Measurements from ENCODE around the gene EPB41L3. TPM values are rescaled to one million over a fixed set of nuclear protein-coding genes. Genes with fewer than 3 reads are reported as not detected.

EPB41L3 gene
- total and polyA plus RNA-seq, 4 donors: 6.5 to 116 (median 43.7) TPM

GRCh38 chr18:5521000-5521399 lies 22.8 kb downstream of the EPB41L3 start:
- Histone ChIP-seq H3K36me3 (ENCODE audit: control insufficient read depth in 1 of 2, insufficient read depth in 2 of 2, low read length in 1 of 2) (no peaks in the 10 kb centered on the region), H3K27me3 (ENCODE audit: control insufficient read depth in 1 of 2, insufficient read depth in 2 of 2, low read length in 1 of 2) (no peaks in the 10 kb centered on the region), H3K4me3 (ENCODE audit: low read length in 2 of 2) (no peak overlapping the region), H3K27ac (ENCODE audit: low read depth in 1 of 2, low read length in 2 of 2) (no peak overlapping the region), H3K4me1 (ENCODE audit: control insufficient read depth in 1 of 2, insufficient read depth in 2 of 2, low read length in 2 of 2) (no peaks in the 10 kb centered on the region), H3K9me3 (ENCODE audit: control insufficient read depth, low read length) (no peaks in the 10 kb centered on the region)
- no peak for ATAC-seq (ENCODE audit: low FRiP score)
- 94 to 96% methylated on average over 2 of the region's 2 CpGs for WGBS, 2 donors
- intact Hi-C loops (cut with DNase I): no loop called here
- no peak for DNase-seq

DNA sequence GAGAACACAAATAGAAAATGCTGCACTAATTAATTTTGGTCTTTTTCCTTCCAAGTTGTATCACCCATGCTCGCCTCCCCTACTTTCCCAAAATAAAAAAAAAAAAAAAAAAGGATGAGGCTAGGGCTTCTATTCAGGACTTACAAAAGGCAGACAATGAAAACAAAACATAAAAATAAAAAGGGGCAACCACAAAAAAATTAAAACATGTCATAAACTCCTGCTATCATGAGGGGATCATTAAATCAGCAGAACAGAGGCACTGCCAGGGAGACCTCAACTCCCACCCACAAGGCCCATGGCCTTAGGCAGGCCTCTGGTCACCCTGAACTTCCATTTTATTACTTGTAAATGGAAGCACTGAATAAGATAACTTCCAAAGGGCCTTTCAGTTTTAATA lies 23.3 kb downstream of the EPB41L3 start:
- 75 to 77% methylated on average over 1 of the region's 1 CpG for WGBS, 2 donors
- no peak for DNase-seq
- no peak overlapping the region for H3K4me3 ChIP-seq (ENCODE audit: low read length in 2 of 2)
- H3K27ac ChIP-seq (ENCODE audit: low read depth in 1 of 2, low read length in 2 of 2): no peak overlapping the region
- H3K27me3 ChIP-seq (ENCODE audit: control insufficient read depth in 1 of 2, insufficient read depth in 2 of 2, low read length in 1 of 2): no peaks in the 10 kb centered on the region
- no peak for ATAC-seq (ENCODE audit: low FRiP score)
- H3K36me3 ChIP-seq (ENCODE audit: control insufficient read depth in 1 of 2, insufficient read depth in 2 of 2, low read length in 1 of 2): no peaks in the 10 kb centered on the region
- no peaks in the 10 kb centered on the region for H3K4me1 ChIP-seq (ENCODE audit: control insufficient read depth in 1 of 2, insufficient read depth in 2 of 2, low read length in 2 of 2)
- H3K9me3 ChIP-seq (ENCODE audit: control insufficient read depth, low read length): no peaks in the 10 kb centered on the region
- intact Hi-C loops (cut with DNase I): no loop called here

DNA sequence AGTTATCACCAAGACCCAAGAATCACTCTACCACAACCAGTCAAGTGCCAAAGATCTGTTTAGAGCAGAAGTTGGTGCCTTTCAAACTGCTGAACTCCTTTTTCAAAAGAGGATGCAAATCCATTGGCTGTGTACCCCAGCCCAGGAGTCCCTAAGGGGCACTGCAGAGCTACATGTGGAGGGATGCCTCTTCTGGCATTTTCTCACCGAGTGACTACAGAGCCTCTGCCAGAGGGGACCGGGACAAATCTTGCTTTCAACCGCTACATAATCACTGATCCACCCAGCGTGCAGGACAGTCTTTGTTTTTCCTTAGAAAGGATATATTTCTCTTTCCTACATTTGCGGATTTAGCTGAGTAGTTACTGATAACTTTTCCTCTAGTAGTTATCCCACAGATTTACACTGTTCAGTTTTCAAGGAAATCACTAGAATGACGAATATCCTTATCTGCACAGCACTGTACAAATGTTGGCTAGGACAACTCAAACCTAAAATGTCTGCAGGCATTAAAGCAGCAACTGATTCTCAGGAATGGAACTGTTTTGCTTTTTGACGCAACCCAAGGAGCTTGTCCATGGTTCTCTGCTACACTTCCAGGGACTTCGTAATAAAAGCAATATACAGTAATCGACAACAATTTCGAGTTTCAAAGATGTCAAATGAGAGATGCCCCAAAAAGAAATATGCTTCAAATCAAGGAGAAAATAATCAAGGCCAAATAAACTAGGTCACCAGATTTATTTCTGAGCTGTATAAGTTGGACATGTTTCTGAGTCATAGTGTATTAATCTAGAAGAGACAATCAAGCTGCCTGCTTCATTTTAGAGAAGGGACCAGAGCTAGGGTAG lies 24.1 kb downstream of the EPB41L3 start:
- no peak for DNase-seq
- H3K36me3 ChIP-seq (ENCODE audit: control insufficient read depth in 1 of 2, insufficient read depth in 2 of 2, low read length in 1 of 2): no peaks in the 10 kb centered on the region
- H3K27me3 ChIP-seq (ENCODE audit: control insufficient read depth in 1 of 2, insufficient read depth in 2 of 2, low read length in 1 of 2): no peaks in the 10 kb centered on the region
- no peaks in the 10 kb centered on the region for H3K4me1 ChIP-seq (ENCODE audit: control insufficient read depth in 1 of 2, insufficient read depth in 2 of 2, low read length in 2 of 2)
- peak; percentile 8 for ATAC-seq (ENCODE audit: low FRiP score)
- intact Hi-C loops (cut with DNase I): no loop called here
- H3K9me3 ChIP-seq (ENCODE audit: control insufficient read depth, low read length): no peaks in the 10 kb centered on the region
- WGBS, 2 donors: 16 to 17% methylated on average over 10 of the region's 10 CpGs
- no peak overlapping the region for H3K27ac ChIP-seq (ENCODE audit: low read depth in 1 of 2, low read length in 2 of 2)
- no peak overlapping the region for H3K4me3 ChIP-seq (ENCODE audit: low read length in 2 of 2)

- intact Hi-C loops (cut with DNase I): no loop called here
- DNase-seq (no peak), ATAC-seq (ENCODE audit: low FRiP score) (peak; percentile 33)
- no peak overlapping the region for H3K4me3 ChIP-seq (ENCODE audit: low read length in 2 of 2)
- no peaks in the 10 kb centered on the region for H3K4me1 ChIP-seq (ENCODE audit: control insufficient read depth in 1 of 2, insufficient read depth in 2 of 2, low read length in 2 of 2)
- no peaks in the 10 kb centered on the region for H3K27me3 ChIP-seq (ENCODE audit: control insufficient read depth in 1 of 2, insufficient read depth in 2 of 2, low read length in 1 of 2)
- H3K9me3 ChIP-seq (ENCODE audit: control insufficient read depth, low read length): no peaks in the 10 kb centered on the region
- no peaks in the 10 kb centered on the region for H3K36me3 ChIP-seq (ENCODE audit: control insufficient read depth in 1 of 2, insufficient read depth in 2 of 2, low read length in 1 of 2)
- H3K27ac ChIP-seq (ENCODE audit: low read depth in 1 of 2, low read length in 2 of 2): no peak overlapping the region
- 49 to 58% methylated on average over 13 of the region's 13 CpGs for WGBS, 2 donors
Observed at GRCh38 chr18:5518899-5519371, 24.9 kb downstream of the EPB41L3 start.

- H3K4me1 ChIP-seq (ENCODE audit: control insufficient read depth in 1 of 2, insufficient read depth in 2 of 2, low read length in 2 of 2): no peaks in the 10 kb centered on the region
- ATAC-seq (ENCODE audit: low FRiP score) (no peak), DNase-seq (no peak)
- H3K27me3 ChIP-seq (ENCODE audit: control insufficient read depth in 1 of 2, insufficient read depth in 2 of 2, low read length in 1 of 2): no peaks in the 10 kb centered on the region
- WGBS, 2 donors: 85 to 86% methylated on average over 10 of the region's 10 CpGs
- no peak overlapping the region for H3K27ac ChIP-seq (ENCODE audit: low read depth in 1 of 2, low read length in 2 of 2)
- intact Hi-C loops (cut with DNase I): no loop called here
- no peaks in the 10 kb centered on the region for H3K36me3 ChIP-seq (ENCODE audit: control insufficient read depth in 1 of 2, insufficient read depth in 2 of 2, low read length in 1 of 2)
- H3K9me3 ChIP-seq (ENCODE audit: control insufficient read depth, low read length): no peaks in the 10 kb centered on the region
- no peak overlapping the region for H3K4me3 ChIP-seq (ENCODE audit: low read length in 2 of 2)
Observed at GRCh38 chr18:5518179-5518770, 25.5 kb downstream of the EPB41L3 start.

GRCh38 chr18:5516841-5517240 lies 27.0 kb downstream of the EPB41L3 start:
- no peaks in the 10 kb centered on the region for H3K9me3 ChIP-seq (ENCODE audit: control insufficient read depth, low read length)
- H3K27me3 ChIP-seq (ENCODE audit: control insufficient read depth in 1 of 2, insufficient read depth in 2 of 2, low read length in 1 of 2): no peaks in the 10 kb centered on the region
- no peak overlapping the region for H3K4me3 ChIP-seq (ENCODE audit: low read length in 2 of 2)
- ATAC-seq (ENCODE audit: low FRiP score) (no peak), DNase-seq (no peak)
- no peak overlapping the region for H3K27ac ChIP-seq (ENCODE audit: low read depth in 1 of 2, low read length in 2 of 2)
- intact Hi-C loops (cut with DNase I): no loop called here
- no peaks in the 10 kb centered on the region for H3K4me1 ChIP-seq (ENCODE audit: control insufficient read depth in 1 of 2, insufficient read depth in 2 of 2, low read length in 2 of 2)
- 71 to 77% methylated on average over 6 of the region's 6 CpGs for WGBS, 2 donors
- no peaks in the 10 kb centered on the region for H3K36me3 ChIP-seq (ENCODE audit: control insufficient read depth in 1 of 2, insufficient read depth in 2 of 2, low read length in 1 of 2)

- ATAC-seq (ENCODE audit: low FRiP score) (no peak), DNase-seq (no peak)
- Histone ChIP-seq H3K4me1 (ENCODE audit: control insufficient read depth in 1 of 2, insufficient read depth in 2 of 2, low read length in 2 of 2) (no peaks in the 10 kb centered on the region), H3K9me3 (ENCODE audit: control insufficient read depth, low read length) (no peaks in the 10 kb centered on the region), H3K27ac (ENCODE audit: low read depth in 1 of 2, low read length in 2 of 2) (no peak overlapping the region), H3K27me3 (ENCODE audit: control insufficient read depth in 1 of 2, insufficient read depth in 2 of 2, low read length in 1 of 2) (no peaks in the 10 kb centered on the region), H3K36me3 (ENCODE audit: control insufficient read depth in 1 of 2, insufficient read depth in 2 of 2, low read length in 1 of 2) (no peaks in the 10 kb centered on the region), H3K4me3 (ENCODE audit: low read length in 2 of 2) (no peak overlapping the region)
- 22 to 33% methylated on average over 3 of the region's 3 CpGs for WGBS, 2 donors
- intact Hi-C loops (cut with DNase I): no loop called here
Observed at GRCh38 chr18:5515011-5515784, 28.6 kb downstream of the EPB41L3 start.

DNA sequence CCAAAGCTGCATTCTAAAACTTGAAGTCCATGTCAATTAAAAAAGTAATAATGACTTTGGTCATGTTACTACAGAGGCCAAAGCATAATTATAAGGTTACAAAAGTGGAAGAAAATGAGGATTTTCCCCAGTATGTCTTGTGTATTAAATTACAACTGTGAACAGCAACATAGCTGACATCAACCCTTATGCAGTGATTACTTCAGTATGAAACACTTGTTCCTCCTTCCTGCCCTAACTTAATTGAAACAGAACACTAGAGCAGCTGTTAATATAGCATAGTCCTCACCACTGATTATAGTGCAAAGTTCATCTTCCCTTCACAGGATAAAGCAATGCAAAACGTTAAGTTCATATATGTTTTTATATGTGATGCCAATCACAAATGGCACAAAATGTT lies 29.9 kb downstream of the EPB41L3 start:
- no peak for ATAC-seq (ENCODE audit: low FRiP score)
- DNase-seq: no peak
- Histone ChIP-seq H3K27me3 (ENCODE audit: control insufficient read depth in 1 of 2, insufficient read depth in 2 of 2, low read length in 1 of 2) (no peaks in the 10 kb centered on the region), H3K9me3 (ENCODE audit: control insufficient read depth, low read length) (no peaks in the 10 kb centered on the region), H3K27ac (ENCODE audit: low read depth in 1 of 2, low read length in 2 of 2) (no peak overlapping the region), H3K4me1 (ENCODE audit: control insufficient read depth in 1 of 2, insufficient read depth in 2 of 2, low read length in 2 of 2) (no peaks in the 10 kb centered on the region), H3K36me3 (ENCODE audit: control insufficient read depth in 1 of 2, insufficient read depth in 2 of 2, low read length in 1 of 2) (no peaks in the 10 kb centered on the region), H3K4me3 (ENCODE audit: low read length in 2 of 2) (no peak overlapping the region)
- WGBS, 2 donors: 46 to 53% methylated on average over 1 of the region's 1 CpG
- intact Hi-C loops (cut with DNase I): no loop called here

All from aorta (tissue), 5 donors.